Stimulated activated CD8-positive, alpha-beta memory T cell treated with anti-CD3 and anti-CD28 coated beads, Interleukin-7, amount 100 ng/mL, for 48 hours (primary cell): Measurements from ENCODE around the gene STYX.
"Not testable (repeated sequence)": the region's sequence is repeated elsewhere in the genome, so short reads cannot be mapped to it uniquely, and the experiment has no call there.

Experiments used
- DNase-seq, 2 donors: peaks; one replicate each; pipeline ENCODE4 v3.0.0-alpha.2; 2020; ENCODE audit warnings: low read depth in 1 of 2; ENCODE audit errors: extremely low read depth in 1 of 2

Gene STYX

DNA sequence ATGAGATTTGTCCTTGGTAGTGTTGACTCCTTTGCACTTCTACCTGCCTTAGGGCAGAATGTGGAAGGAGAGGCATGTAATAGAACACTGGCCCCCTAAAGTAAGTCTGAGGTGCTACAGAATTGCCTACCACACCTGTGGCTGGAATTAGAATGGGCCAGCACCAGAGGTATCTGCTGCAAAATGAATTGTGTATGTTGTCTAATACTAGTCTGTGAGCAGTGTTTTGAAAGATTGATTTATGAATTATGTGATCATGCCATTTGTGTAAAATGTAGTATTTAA lies 5.7 kb upstream of the STYX start:
- DNase-seq, result no peak

- not testable (repeated sequence) for DNase-seq
Measured at GRCh38 chr14:52727509-52727908, 2.5 kb upstream of the STYX start.

DNA sequence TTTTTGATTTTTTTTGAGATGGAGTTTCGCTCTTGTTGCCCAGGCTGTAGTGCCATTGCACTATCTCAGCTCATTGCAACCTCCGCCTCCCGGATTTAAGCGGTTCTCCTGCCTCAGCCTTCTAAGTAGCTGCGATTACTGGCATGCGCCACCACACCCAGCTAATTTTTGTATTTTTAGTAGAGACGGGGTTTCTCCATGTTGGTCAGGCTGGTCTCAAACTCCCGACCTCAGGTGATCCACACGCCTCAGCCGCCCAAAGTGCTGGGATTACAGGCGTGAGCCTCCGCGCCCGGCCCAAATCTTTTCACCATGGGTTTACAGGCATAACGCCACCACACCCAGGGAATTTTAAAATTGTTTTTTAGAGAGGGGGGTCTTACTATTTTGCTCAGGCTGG lies 931 bp upstream of the STYX start:
- DNase-seq, result not testable (repeated sequence)

- no peak for DNase-seq
Measured at GRCh38 chr14:52729585-52729924, 411 bp upstream of the STYX start.

- no peak for DNase-seq
Measured at GRCh38 chr14:52730709-52731111, 744 bp downstream of the STYX start.

DNA sequence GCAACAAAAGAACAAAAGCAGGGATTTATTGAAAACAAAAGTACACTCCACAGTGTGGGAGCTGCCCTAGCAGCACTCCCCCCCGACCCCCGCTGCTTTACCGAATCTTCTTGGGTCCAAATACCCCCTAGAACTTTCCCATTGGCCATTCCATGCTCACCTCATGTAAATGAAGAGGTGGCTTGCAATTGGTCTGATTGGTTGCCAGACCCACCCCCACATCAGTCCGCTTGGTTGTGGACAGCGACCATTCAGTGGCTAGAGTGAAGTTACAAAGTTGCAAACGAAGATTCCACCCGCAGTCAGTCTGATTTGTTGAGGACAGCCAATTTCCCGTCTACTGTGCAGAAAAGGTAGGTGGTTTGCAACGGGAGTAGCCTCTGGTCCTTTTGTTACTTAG lies 3.9 kb downstream of the STYX start:
- DNase-seq, result no peak

DNA sequence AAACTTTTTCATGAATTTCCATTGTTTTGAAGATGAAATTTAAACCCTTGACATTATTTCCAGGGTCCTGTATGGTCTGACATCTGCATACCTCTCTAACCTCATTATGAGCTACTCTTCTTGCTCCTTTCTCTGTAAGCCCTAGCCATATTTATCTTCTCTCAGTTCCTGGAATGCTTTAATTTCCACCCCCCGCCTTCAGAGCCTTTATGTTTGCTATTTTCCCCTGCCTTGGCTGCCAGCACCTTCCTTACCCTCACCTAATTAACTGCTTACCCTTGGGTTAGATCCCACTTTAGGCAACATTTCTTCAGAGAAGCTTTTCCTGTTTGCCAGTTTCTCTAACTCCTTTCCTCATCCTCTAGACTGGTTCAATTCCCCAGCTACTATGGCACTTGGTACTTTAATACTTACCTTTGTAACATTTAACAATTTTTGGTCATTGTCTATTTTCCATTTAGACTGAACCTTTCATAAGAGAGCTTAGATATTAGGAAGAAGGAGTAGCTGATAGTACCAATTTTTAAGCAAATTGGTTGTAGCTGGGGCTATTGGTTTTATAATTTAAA lies 6.0 kb downstream of the STYX start:
- DNase-seq, result no peak

DNA sequence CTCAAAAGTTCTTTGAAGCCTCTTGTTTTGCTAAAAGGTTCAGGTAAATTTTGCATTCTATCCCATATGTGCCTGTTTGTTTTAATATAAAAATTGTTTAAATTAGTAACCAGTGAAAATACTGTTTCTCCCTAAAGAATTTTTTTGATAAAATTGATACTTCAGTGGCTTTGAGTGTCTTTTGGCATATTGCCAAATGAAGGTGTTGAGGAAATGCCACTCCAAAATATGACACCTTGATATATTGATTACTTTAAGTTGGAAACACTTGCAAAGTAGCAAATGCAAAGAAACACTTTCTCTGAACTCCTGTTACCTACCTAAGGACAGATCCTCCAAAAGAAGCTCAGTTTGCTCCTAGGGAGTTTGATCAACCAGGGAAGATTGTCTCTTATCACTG lies 8.4 kb downstream of the STYX start:
- no peak for DNase-seq

GRCh38 chr14:52740751-52741150 lies 10.8 kb downstream of the STYX start:
- no peak for DNase-seq

- no peak for DNase-seq
Measured at GRCh38 chr14:52741865-52742264, 11.9 kb downstream of the STYX start.

DNA sequence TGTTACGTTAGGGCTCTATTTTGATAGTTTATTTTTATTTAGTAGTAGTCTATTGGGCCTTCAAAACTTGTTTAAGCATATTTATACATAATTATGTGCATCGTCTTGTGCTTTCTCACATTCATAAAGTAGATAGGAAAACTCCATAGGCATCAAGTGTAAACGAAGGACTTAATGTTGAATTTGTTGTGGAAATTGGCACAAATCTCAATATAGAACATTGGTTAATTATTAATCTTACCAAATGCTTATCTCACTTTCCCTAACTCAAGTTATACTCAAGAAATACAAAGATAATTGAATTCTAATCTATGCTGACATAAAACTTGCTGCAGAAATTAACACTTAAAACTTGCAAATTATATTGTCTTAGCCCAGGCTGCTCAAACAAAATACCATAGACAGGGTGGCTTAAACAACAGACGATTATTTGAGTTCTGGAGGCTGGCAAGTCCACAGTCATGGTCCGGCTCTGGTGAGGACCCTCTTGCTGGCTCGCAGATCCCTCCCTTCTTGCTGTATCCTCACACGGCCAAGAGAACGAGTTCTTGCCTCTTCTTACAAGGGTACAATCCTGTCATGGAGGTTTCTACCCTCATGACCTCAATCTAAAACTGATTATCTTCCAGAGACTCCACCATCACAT lies 18.8 kb downstream of the STYX start:
- DNase-seq, result no peak

DNA sequence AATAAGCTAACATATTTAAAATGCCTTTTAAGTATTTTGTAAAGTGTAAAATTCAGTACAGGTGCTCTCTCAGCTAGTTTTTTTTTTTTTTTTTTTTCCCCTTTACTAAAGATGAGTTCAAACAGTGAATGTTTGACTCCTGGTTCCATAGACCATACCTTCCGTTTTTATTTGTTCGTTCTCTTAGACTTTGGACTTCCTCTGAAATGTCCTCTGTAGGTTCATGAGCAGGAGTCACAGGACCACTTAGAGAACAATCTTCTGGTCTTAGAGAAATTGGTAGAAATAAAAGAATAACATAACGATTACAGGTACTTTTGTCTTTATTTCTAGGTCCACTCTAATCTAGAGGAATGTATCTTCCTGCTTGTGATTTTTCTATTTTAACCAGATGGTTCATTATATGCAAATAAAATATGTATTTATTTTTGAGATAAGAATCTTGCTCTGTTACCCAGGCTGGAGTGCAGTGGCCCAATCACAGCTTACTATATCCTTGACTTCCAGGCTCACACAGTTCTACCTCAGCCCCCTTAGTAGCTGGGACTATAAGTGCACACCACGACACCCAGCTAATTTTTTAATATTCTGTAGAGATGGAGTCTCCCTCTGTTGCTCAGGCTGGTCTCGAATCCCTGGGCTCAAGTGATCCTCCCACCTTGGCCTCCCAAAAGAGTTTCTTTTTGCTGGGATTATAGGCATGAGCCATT lies 25.8 kb downstream of the STYX start:
- no peak for DNase-seq

- no peak for DNase-seq
Measured at GRCh38 chr14:52759145-52759544, 29.2 kb downstream of the STYX start.

- DNase-seq, result not testable (repeated sequence)
Measured at GRCh38 chr14:52762923-52763322, 33.0 kb downstream of the STYX start.

GRCh38 chr14:52767058-52767833 lies 37.3 kb downstream of the STYX start:
- DNase-seq, result no peak

DNA sequence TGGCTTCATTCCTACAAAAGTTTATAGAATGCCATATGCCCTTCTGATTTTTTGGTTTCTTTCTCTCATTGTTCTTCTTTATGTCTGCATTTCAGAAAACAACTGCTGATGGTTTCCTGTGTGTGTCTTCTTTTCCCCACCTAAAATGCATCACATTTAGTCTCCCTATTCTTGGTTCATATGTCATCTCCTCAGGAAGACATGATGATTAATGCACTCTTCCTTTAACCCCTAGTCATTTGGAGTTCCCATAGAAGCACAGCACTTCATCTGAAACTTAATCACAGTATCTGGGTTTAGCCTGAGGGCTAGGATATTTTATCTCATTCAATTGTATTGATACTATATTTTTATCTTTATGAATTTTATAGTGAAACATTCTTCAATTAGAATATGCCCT lies 39.9 kb downstream of the STYX start:
- no peak for DNase-seq

DNA sequence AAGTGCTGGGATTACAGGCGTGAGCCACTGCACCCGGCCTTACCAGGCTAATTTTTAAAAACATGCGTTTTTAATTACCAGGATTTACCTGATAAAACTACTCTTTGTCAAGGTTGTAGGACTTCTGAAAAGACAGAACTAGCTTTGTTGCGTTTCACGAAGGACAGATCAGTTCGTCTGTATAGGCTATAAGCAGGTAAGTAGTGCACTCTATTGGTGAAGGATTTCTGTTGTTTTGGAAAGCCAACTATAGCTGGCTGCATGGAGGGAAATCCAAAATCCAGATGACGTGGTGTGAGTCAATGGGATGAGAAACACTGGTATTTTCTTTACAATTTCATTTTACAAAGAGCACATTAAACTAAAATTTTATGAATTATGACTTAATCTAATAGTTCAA lies 46.9 kb downstream of the STYX start:
- no peak for DNase-seq

GRCh38 chr14:52778702-52779101 lies 48.7 kb downstream of the STYX start:
- DNase-seq, result no peak

DNA sequence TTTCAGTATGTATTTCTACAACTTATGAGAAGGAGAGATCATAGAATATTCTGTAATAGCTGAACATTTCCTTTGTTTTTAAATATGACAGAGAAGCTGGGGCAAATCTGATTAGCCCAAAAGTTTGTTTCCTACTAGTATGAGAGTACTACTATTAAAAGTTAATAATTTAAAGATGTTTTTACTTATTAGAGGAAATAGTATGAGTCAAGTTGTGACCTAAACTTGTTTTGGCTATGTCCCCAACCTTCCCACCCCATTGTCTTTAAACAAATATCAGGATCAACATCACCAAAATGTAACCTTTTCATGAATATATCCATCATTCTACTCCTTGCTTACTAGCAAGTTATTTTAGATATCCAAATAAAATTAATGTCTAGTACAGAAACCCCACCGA lies 50.9 kb downstream of the STYX start:
- no peak for DNase-seq

DNA sequence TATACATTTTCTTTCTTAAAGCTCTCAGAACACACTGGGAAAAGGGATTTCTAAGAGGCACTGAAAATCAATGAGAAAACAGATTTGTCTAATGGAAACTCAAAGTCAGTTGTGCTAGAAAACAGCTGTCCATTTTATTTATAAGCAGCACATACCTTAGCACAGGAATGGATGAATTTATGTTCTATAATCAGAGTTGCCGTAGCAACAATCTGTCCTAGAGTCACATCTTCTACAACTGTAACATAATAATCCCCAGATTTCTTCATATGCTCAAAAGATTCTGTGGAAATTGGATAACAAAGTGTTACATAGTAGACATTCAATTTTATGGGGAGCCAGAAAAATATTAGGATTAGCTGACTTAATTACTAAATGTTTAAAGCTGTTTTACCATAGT lies 51.7 kb downstream of the STYX start:
- DNase-seq, result no peak

DNA sequence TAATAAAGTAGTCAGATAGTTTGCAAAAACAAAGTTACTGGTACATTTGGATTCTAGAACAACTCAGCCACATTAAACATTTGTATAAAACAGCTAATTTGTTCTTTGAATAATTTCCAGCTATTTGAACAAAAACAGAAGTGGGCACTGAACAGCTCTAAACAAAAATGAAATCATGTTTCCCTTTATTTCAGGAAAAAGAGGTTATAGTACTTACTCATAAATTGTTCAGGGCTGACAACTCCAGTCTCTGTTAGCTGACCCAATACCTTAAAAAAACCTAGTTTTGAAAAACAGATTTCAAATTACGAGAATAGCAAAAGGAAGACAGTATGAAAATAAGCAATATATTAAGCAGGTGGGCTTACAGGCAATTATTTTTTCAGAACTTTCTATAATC lies 53.2 kb downstream of the STYX start:
- DNase-seq, result no peak

- no peak for DNase-seq
Measured at GRCh38 chr14:52786887-52787286, 56.9 kb downstream of the STYX start.
